Esophagus squamous epithelium (tissue), 5 donors: Measurements from ENCODE around the gene MYCT1. TPM values are rescaled to one million over a fixed set of nuclear protein-coding genes. Genes with fewer than 3 reads are reported as not detected.
A peak's percentile ranks its signal among the peaks of the same experiment; 100 is the strongest.
"Not testable (repeated sequence)": the region's sequence is repeated elsewhere in the genome, so short reads cannot be mapped to it uniquely, and the experiment has no call there.

Experiments
- DNase-seq: peaks from one replicate; lab custom pipeline; 2025; lab: John Stamatoyannopoulos, UW
- H3K27ac ChIP-seq, 4 donors: fragments of 200-600 bp; sonication (generic); one replicate each; pipeline ENCODE4 v1.5.1; 2016 to 2019; ENCODE audit warnings: mild to moderate bottlenecking in 1 of 4
- H3K27me3 ChIP-seq, 4 donors: fragments of 200-600 bp; sonication (generic); 1 replicate in 3 of 4; 2 replicates in 1 of 4; pipeline versions ENCODE4 v1.5.1 to v1.6.0; 2017 to 2021; ENCODE audit warnings: antibody characterized with exemption in 1 of 4
- H3K36me3 ChIP-seq, 3 donors: fragments of 200-600 bp; sonication (generic); one replicate each; pipeline ENCODE4 v1.5.1; 2016 to 2019
- H3K4me1 ChIP-seq, 3 donors: fragments of 200-600 bp; sonication (generic); one replicate each; pipeline ENCODE4 v1.5.1; 2017 to 2019
- H3K4me3 ChIP-seq, 4 donors: fragments of 200-600 bp; sonication (generic); 1 replicate in 3 of 4; 2 replicates in 1 of 4; pipeline ENCODE4 v1.5.1; 2016 to 2019; ENCODE audit warnings: mild to moderate bottlenecking in 2 of 4, moderate library complexity in 1 of 4
- H3K9me3 ChIP-seq, 3 donors: fragments of 200-600 bp; sonication (generic); one replicate each; pipeline ENCODE4 v1.5.1; 2016 to 2019
- CTCF ChIP-seq, 6 experiments: fragments of 450-650 bp in 4 of 6; fragments of 200-600 bp in 2 of 6; sonication (generic) in 2 of 6; IDR thresholded peaks; one replicate each; pipeline ENCODE4 v1.5.1; 2016 to 2019; ENCODE audit warnings: antibody characterized with exemption in 6 of 6, mild to moderate bottlenecking in 4 of 6, moderate library complexity in 4 of 6
- POLR2A ChIP-seq, 4 donors: fragments of 450-650 bp; IDR thresholded peaks; one replicate each; pipeline ENCODE4 v1.6.1; 2017; ENCODE audit warnings: antibody characterized with exemption in 4 of 4, mild to moderate bottlenecking in 4 of 4, moderate library complexity in 3 of 4
- WGBS, 2 donors: methylation state at CpG; one replicate each; pipeline ENCODE4 v1.1.5; 2018; 5-methylcytosine and 5-hydroxymethylcytosine counted together
- intact Hi-C: fragments of 100-400 bp; cut with DNase I; formaldehyde crosslinking; loops from one replicate; pipeline ENCODE4 v1.15.0; 2022
- total RNA-seq, 4 donors: library from RNA; depleted of rRNA; stranded (reverse); fragments of >200 nt; gene quantifications; one replicate each; pipeline ENCODE4 v1.1.0, GENCODE V29; 2016
- donor health status: DM: yes; HTN: yes; CAD: no.

Gene MYCT1
- total RNA-seq, 4 donors from 2014 or later: 0.53 to 7.8 (median 2.6) TPM

- H3K27me3 ChIP-seq: no peaks in the 10 kb centered on the region
- H3K9me3 ChIP-seq: no peaks in the 10 kb centered on the region
- intact Hi-C loops: no loop called here
- peak overlapping the region in 2 of 4 donors; percentile 39 to 65 for H3K27ac ChIP-seq
- no peaks in the 10 kb centered on the region for H3K4me1 ChIP-seq
- no peaks in the 10 kb centered on the region for H3K36me3 ChIP-seq
- TF ChIP-seq CTCF (IDR thresholded peaks at IDR 0.05) (no peak), POLR2A (IDR thresholded peaks at IDR 0.05) (no peak)
- 30 to 33% methylated on average over 7 of the region's 7 CpGs for WGBS, 2 donors
- DNase-seq: no peak
- peak overlapping the region in 2 of 4 donors; percentile 27 to 46 for H3K4me3 ChIP-seq
Observed at GRCh38 chr6:152701081-152701862, 3.6 kb downstream of the MYCT1 start.

- H3K4me1 ChIP-seq: no peaks in the 10 kb centered on the region
- H3K27me3 ChIP-seq: no peaks in the 10 kb centered on the region
- intact Hi-C loops: no loop called here
- WGBS, 2 donors: 49 to 52% methylated on average over 4 of the region's 4 CpGs
- H3K9me3 ChIP-seq: no peaks in the 10 kb centered on the region
- DNase-seq: no peak
- H3K36me3 ChIP-seq: no peaks in the 10 kb centered on the region
- TF ChIP-seq POLR2A (IDR thresholded peaks at IDR 0.05): no peak
- TF ChIP-seq CTCF (IDR thresholded peaks at IDR 0.05): no peak
- H3K27ac ChIP-seq: peak overlapping the region in 1 of 4 donors; percentile 65
- peak overlapping the region in 1 of 4 donors; percentile 46 for H3K4me3 ChIP-seq
Observed at GRCh38 chr6:152701863-152702401, 4.2 kb downstream of the MYCT1 start.

- H3K4me3 ChIP-seq, DNase-seq, H3K27ac ChIP-seq, H3K9me3 ChIP-seq, H3K4me1 ChIP-seq, H3K36me3 ChIP-seq, intact Hi-C loops, H3K27me3 ChIP-seq: not testable (repeated sequence)
Observed at GRCh38 chr6:152703750-152704149, 6.1 kb downstream of the MYCT1 start.

GRCh38 chr6:152705327-152705726, 7.6 kb downstream of the MYCT1 start:
- peaks cover 0 to 9% (median 0%) of the 10 kb centered on the region in 3 donors for H3K9me3 ChIP-seq
- TF ChIP-seq CTCF (IDR thresholded peaks at IDR 0.05) (no peak), POLR2A (IDR thresholded peaks at IDR 0.05) (no peak)
- H3K36me3 ChIP-seq: no peaks in the 10 kb centered on the region
- no peaks in the 10 kb centered on the region for H3K4me1 ChIP-seq
- WGBS, 2 donors: 64 to 76% methylated on average over 2 of the region's 2 CpGs
- intact Hi-C loops: no loop called here
- no peaks in the 10 kb centered on the region for H3K27me3 ChIP-seq
- H3K4me3 ChIP-seq: no peak overlapping the region
- no peak for DNase-seq
- H3K27ac ChIP-seq: no peak overlapping the region

- no peaks in the 10 kb centered on the region for H3K4me1 ChIP-seq
- no peaks in the 10 kb centered on the region for H3K27me3 ChIP-seq
- no peak overlapping the region for H3K27ac ChIP-seq
- H3K9me3 ChIP-seq: no peaks in the 10 kb centered on the region
- H3K36me3 ChIP-seq: no peaks in the 10 kb centered on the region
- DNase-seq: no peak
- H3K4me3 ChIP-seq: no peak overlapping the region
- intact Hi-C loops: no loop called here
- 58 to 60% methylated on average over 3 of the region's 3 CpGs for WGBS, 2 donors
- TF ChIP-seq POLR2A (IDR thresholded peaks at IDR 0.05) (no peak), CTCF (IDR thresholded peaks at IDR 0.05) (no peak)
Observed at GRCh38 chr6:152716322-152716721, 18.6 kb downstream of the MYCT1 start.
